K562 (cell line): ENCODE results near the gene IRF3. TPM values are rescaled to one million over a fixed set of nuclear protein-coding genes. Genes with fewer than 3 reads are reported as not detected.
A peak's percentile ranks its signal among the peaks of the same experiment; 100 is the strongest.

Experiments used
- ATF7 ChIP-seq: fragments of 450-650 bp; IDR thresholded peaks from 2 replicates; pipeline ENCODE4 v1.7.1; 2014; ENCODE audit warnings: mild to moderate bottlenecking, moderate library complexity
- CCNT2 ChIP-seq: IDR thresholded peaks from 2 replicates; pipeline ENCODE4 v1.6.1; 2011; ENCODE audit warnings: borderline replicate concordance, low read depth, mild to moderate bottlenecking, moderate library complexity, mixed read lengths, low read length; ENCODE audit not compliant: insufficient read length; ENCODE audit errors: extremely low read depth
- EGR1 ChIP-seq: fragments of 450-650 bp; conservative IDR thresholded peaks from 2 replicates; pipeline ENCODE4 v1.6.1; 2017; ENCODE audit warnings: mild to moderate bottlenecking
- HMGN3 ChIP-seq: IDR thresholded peaks from 2 replicates; pipeline ENCODE4 v1.6.1; 2011; ENCODE audit warnings: borderline replicate concordance, low read depth, mild to moderate bottlenecking, mixed read lengths, low read length; ENCODE audit not compliant: insufficient read length; ENCODE audit errors: extremely low read depth
- MYC ChIP-seq, 2 experiments: fragments of 250-450 bp in 1 of 2; sonication (Bioruptor Pico) in 1 of 2; IDR thresholded peaks; 2 replicates each; pipeline versions ENCODE4 v1.5.1 to v1.6.1; 2012 to 2021; ENCODE audit warnings: low read depth in 2 of 2, borderline replicate concordance in 1 of 2, improper control_type of control experiment in 1 of 2, low read length in 1 of 2, mild to moderate bottlenecking in 1 of 2, moderate library complexity in 1 of 2
- NR4A1 ChIP-seq, 2 experiments: fragments of 250-450 bp in 1 of 2; fragments of 450-650 bp in 1 of 2; sonication (Bioruptor Pico) in 1 of 2; IDR thresholded peaks; 2 replicates each; pipeline versions ENCODE4 v1.4.0 to v1.6.1; 2016 to 2020; ENCODE audit warnings: mild to moderate bottlenecking in 2 of 2, missing compliant biosample characterization in 1 of 2, missing genetic modification characterization in 1 of 2, moderate library complexity in 1 of 2
- ZNF318 ChIP-seq, 2 experiments: fragments of 450-650 bp; IDR thresholded peaks; 2 replicates each; pipeline ENCODE4 v1.6.1; 2016; ENCODE audit warnings: mild to moderate bottlenecking in 2 of 2, borderline replicate concordance in 1 of 2, low read depth in 1 of 2, moderate library complexity in 1 of 2
- ZNF407 ChIP-seq: fragments of 450-650 bp; IDR thresholded peaks from 2 replicates; pipeline ENCODE4 v1.6.1; 2016; ENCODE audit warnings: low read depth
- polyA plus RNA-seq, 8 experiments: library from polyadenylated mRNA; depleted of rRNA in 4 of 8; stranded (reverse) in 5 of 8; unstranded in 3 of 8; fragments of >200 nt; fragmentation: Nextera tagmentation in 2 of 8; fragmentation: Illumina TruSeq in 1 of 8; extraction: Ambion mirVana in 2 of 8; extraction: Trizol in 1 of 8; gene quantifications; 2 replicates each; pipeline versions ENCODE4 v1.2.1 to v1.2.3, GENCODE V29; 2011 to 2014; ENCODE audit warnings: inconsistent platforms in 1 of 8, missing spikeins in 1 of 8
- total RNA-seq, 7 experiments: library from RNA; depleted of rRNA in 6 of 7; stranded (reverse); fragments of >200 nt in 6 of 7; fragmentation: Illumina TruSeq in 2 of 7; extraction: Trizol in 2 of 7; gene quantifications; 2 replicates each; pipeline versions ENCODE4 v1.2.1 to v1.2.3, GENCODE V29; 2011 to 2021; ENCODE audit warnings: low replicate concordance in 1 of 7

The IRF3 gene
- total and polyA plus RNA-seq, 9 of the 15 experiments (the other 6 are each of a cell fraction or from before 2014, with no cell fraction given) = 7.5 to 145 (median 65.4) TPM

DNA sequence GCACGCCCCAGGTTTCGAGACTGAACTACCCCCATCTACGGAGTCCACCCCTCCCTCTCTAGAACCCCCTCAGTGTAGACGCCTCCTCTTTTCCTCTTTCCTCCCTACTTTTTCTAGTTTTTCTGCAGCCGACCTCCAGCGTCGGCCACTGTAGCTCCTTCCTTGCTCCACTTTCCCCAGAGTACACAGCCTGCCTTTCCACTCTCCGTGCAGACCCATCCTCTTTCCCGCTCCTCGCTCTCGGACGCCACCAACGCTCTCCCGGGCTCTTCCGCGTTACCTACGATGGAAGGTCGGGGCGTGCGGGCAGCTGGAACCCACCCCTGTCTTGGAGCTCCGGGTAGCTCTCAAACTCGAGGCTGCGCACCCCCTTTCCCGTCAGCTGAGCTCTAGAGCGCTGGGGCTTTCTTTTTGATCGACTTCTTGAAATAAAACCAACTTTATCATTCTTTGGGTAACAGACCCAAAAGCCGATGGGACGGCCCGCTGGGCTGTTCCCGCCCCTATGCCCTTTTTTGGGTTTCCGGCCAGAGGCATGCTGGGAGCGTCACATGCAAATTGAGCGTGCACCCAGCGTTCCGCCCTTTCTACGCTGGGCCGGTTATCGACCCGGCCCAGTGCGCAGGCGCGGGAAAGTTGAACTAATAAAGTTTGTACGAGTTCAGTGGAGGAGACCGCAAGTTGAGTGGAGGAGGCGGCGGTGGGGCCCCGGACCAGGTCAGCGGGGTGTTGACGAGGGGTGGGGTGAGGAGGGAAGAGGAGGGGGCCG lies at the start of gene IRF3, which contains the start of gene BCL2L12 (continued):
- TF ChIP-seq ZNF407 (0 out of 2 replicates have a peak, but pooled peaks have one; percentile 1), NR4A1 (CRISPR knock-in tag; IDR thresholded peaks at IDR 0.05) (no peak), NR4A1 (tag; IDR thresholded peaks at IDR 0.05) (no peak), ATF7 (peak; percentile 89), HMGN3 (peak; percentile 29), ZNF318 (IDR thresholded peaks at IDR 0.05; ENCODE audit: borderline replicate concordance in 1 of 2, low read depth in 1 of 2) (peak in 1 of 2 experiments; percentile 23; a peak in 1 of 4 replicates), EGR1 (peak; percentile 53), CCNT2 (peak; percentile 68), MYC (IDR thresholded peaks at IDR 0.05; ENCODE audit: low read depth, low read length) (peak; percentile 9; the same call in 1 of the 2 replicates), MYC (CRISPR knock-in tag; IDR thresholded peaks at IDR 0.05; ENCODE audit: borderline replicate concordance, low read depth) (no peak)
